Effector memory CD8-positive, alpha-beta T cell (primary cell): ENCODE results near the gene BCAM.
"Not testable (repeated sequence)": the region's sequence is repeated elsewhere in the genome, so short reads cannot be mapped to it uniquely, and the experiment has no call there.

Source experiments
- ATAC-seq: fragments of 150-1000 bp; cut with Tn5 transposase; replicated peaks from 2 replicates; pipeline ENCODE4 v1.10.0; 2021; ENCODE audit warnings: mild to moderate bottlenecking, moderate library complexity
- DNase-seq, 3 experiments: peaks; one replicate each; pipeline ENCODE4 v3.0.0; 2021
- H3K27ac Mint-ChIP-seq, 2 donors: one replicate each; pipeline ENCODE4 v1.8.0; 2022; ENCODE audit warnings: mild to moderate bottlenecking in 2 of 2, mixed read lengths in 2 of 2, moderate library complexity in 2 of 2
- H3K27me3 Mint-ChIP-seq, 2 donors: one replicate each; pipeline ENCODE4 v1.8.0; 2022; ENCODE audit warnings: mixed read lengths in 2 of 2
- H3K36me3 Mint-ChIP-seq: one replicate; pipeline ENCODE4 v1.8.0; 2022; ENCODE audit warnings: mild to moderate bottlenecking, moderate library complexity, mixed read lengths; ENCODE audit not compliant: insufficient read depth
- H3K4me1 Mint-ChIP-seq, 2 donors: one replicate each; pipeline ENCODE4 v1.8.0; 2022; ENCODE audit warnings: low read depth in 2 of 2, mixed read lengths in 2 of 2
- H3K4me3 Mint-ChIP-seq, 2 donors: one replicate each; pipeline ENCODE4 v1.8.0; 2022; ENCODE audit warnings: mild to moderate bottlenecking in 2 of 2, mixed read lengths in 2 of 2, moderate library complexity in 2 of 2
- H3K9me3 Mint-ChIP-seq, 2 donors: one replicate each; pipeline ENCODE4 v1.8.0; 2022; ENCODE audit warnings: mixed read lengths in 2 of 2

Gene BCAM

DNA sequence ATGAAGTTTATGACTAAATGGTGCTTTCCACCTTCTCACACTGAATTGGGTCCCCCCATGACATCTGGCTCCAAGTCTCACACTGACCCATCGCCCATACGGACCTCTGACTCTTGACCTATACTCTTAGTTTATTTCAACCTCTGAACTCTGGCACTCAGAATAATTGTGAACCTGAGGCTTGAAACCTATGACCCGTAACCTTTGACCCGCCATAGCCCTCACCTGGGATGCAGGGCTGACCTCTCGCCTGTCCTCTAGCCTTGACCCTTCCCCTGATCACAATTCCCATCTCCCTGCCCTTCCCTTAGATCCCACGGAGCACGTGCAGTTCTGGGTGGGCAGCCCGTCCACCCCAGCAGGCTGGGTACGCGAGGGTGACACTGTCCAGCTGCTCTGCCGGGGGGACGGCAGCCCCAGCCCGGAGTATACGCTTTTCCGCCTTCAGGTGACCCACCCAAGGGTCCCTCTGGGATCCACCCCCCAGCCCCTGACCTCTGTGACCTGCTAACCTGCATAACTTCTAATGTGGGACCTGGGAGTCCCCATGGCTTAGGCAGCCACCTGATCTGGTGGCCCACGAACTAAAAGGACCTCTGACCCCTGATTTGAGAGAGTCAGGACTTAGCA lies 5.1 kb downstream of the BCAM start:
- Mint-ChIP-seq H3K27me3 (peaks cover 26 to 38% of the 10 kb centered on the region in 2 donors), H3K27ac (no peak overlapping the region), H3K4me3 (no peak overlapping the region), H3K9me3 (no peaks in the 10 kb centered on the region), H3K36me3 (no peaks in the 10 kb centered on the region), H3K4me1 (no peaks in the 10 kb centered on the region)
- ATAC-seq (no peak), DNase-seq (no peak)

- Mint-ChIP-seq H3K4me3 (no peak overlapping the region), H3K36me3 (no peaks in the 10 kb centered on the region), H3K9me3 (no peaks in the 10 kb centered on the region), H3K27me3 (peaks cover 22 to 38% of the 10 kb centered on the region in 2 donors), H3K27ac (no peak overlapping the region), H3K4me1 (no peaks in the 10 kb centered on the region)
- ATAC-seq (no peak), DNase-seq (no peak)
Observed at GRCh38 chr19:44814517-44814916, 5.6 kb downstream of the BCAM start.

DNA sequence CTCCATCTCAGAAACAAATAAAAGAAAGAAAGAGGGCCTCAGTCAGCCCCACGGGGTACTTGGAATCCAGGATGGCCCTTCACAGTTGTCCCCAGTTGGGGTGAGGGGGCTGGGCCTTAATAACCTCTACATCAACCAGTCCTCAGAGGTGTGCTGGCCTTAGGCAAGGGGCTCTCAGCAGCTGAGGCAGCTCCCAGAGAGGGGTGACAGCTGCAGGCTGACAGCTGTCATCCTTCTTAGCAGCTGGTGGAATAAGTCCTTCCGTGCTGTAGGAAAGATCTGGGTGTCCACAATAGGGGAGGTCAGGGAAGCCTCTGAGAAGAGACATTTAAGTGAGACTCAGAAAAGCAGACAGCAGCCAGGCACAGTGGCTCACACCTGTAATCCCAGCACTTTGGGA lies 7.4 kb downstream of the BCAM start:
- ATAC-seq, result no peak
- H3K36me3 Mint-ChIP-seq, result no peaks in the 10 kb centered on the region
- H3K4me3 Mint-ChIP-seq, result no peak overlapping the region
- H3K27me3 Mint-ChIP-seq, result peaks cover 14 to 32% of the 10 kb centered on the region in 2 donors
- H3K9me3 Mint-ChIP-seq, result no peaks in the 10 kb centered on the region
- DNase-seq, result no peak
- no peaks in the 10 kb centered on the region for H3K4me1 Mint-ChIP-seq
- H3K27ac Mint-ChIP-seq, result no peak overlapping the region

- Mint-ChIP-seq H3K4me1 (no peaks in the 10 kb centered on the region), H3K9me3 (no peaks in the 10 kb centered on the region), H3K4me3 (no peak overlapping the region), H3K27ac (no peak overlapping the region), H3K27me3 (peaks cover 7 to 36% of the 10 kb centered on the region in 2 donors), H3K36me3 (no peaks in the 10 kb centered on the region)
- DNase-seq, result no peak
- ATAC-seq, result no peak
Observed at GRCh38 chr19:44817725-44818465, 9.0 kb downstream of the BCAM start.

GRCh38 chr19:44818466-44819031 lies 9.6 kb downstream of the BCAM start:
- no peaks in the 10 kb centered on the region for H3K4me1 Mint-ChIP-seq
- H3K4me3 Mint-ChIP-seq, result no peak overlapping the region
- H3K27me3 Mint-ChIP-seq, result peaks cover 7 to 38% of the 10 kb centered on the region in 2 donors
- no peaks in the 10 kb centered on the region for H3K36me3 Mint-ChIP-seq
- DNase-seq (no peak), ATAC-seq (no peak)
- H3K9me3 Mint-ChIP-seq, result no peaks in the 10 kb centered on the region
- no peak overlapping the region for H3K27ac Mint-ChIP-seq

- H3K4me1 Mint-ChIP-seq, result no peaks in the 10 kb centered on the region
- H3K27ac Mint-ChIP-seq, result no peak overlapping the region
- DNase-seq (no peak), ATAC-seq (no peak)
- no peaks in the 10 kb centered on the region for H3K9me3 Mint-ChIP-seq
- no peak overlapping the region for H3K4me3 Mint-ChIP-seq
- no peaks in the 10 kb centered on the region for H3K36me3 Mint-ChIP-seq
- peaks cover 7 to 38% of the 10 kb centered on the region in 2 donors for H3K27me3 Mint-ChIP-seq
Observed at GRCh38 chr19:44819246-44819832, 10.4 kb downstream of the BCAM start.

DNA sequence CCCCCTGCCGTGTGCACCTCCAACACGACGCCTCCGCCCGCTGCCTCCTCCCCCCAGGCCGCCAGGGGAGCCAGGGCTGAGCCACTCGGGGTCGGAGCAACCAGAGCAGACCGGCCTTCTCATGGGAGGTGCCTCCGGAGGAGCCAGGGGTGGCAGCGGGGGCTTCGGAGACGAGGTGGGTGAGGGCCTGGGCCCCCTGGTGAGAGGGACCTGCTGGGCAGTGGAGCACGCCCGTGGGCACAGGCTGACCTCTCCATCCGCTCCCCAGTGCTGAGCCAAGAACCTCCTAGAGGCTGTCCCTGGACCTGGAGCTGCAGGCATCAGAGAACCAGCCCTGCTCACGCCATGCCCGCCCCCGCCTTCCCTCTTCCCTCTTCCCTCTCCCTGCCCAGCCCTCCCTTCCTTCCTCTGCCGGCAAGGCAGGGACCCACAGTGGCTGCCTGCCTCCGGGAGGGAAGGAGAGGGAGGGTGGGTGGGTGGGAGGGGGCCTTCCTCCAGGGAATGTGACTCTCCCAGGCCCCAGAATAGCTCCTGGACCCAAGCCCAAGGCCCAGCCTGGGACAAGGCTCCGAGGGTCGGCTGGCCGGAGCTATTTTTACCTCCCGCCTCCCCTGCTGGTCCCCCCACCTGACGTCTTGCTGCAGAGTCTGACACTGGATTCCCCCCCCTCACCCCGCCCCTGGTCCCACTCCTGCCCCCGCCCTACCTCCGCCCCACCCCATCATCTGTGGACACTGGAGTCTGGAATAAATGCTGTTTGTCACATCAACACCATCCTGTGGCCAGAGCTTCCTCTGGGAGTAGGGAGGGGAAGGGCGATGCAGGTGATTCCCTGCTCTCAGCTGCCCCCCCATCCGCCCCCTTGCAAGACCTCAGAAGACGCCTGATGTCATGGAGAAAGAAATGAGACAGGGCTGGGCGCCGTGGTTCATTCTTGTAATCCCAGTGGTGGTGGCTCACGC lies 12.0 kb downstream of the BCAM start:
- Mint-ChIP-seq H3K4me1 (no peaks in the 10 kb centered on the region), H3K27me3 (peaks cover 12 to 49% of the 10 kb centered on the region in 2 donors), H3K9me3 (no peaks in the 10 kb centered on the region), H3K4me3 (no peak overlapping the region), H3K36me3 (no peaks in the 10 kb centered on the region), H3K27ac (no peak overlapping the region)
- DNase-seq (no peak), ATAC-seq (no peak)

GRCh38 chr19:44822177-44822576 lies 13.3 kb downstream of the BCAM start:
- peaks cover 16 to 50% of the 10 kb centered on the region in 2 donors for H3K27me3 Mint-ChIP-seq
- no peak overlapping the region for H3K4me3 Mint-ChIP-seq
- H3K9me3 Mint-ChIP-seq, result no peaks in the 10 kb centered on the region
- H3K27ac Mint-ChIP-seq, result no peak overlapping the region
- ATAC-seq (no peak), DNase-seq (no peak)
- no peaks in the 10 kb centered on the region for H3K4me1 Mint-ChIP-seq
- no peaks in the 10 kb centered on the region for H3K36me3 Mint-ChIP-seq

DNA sequence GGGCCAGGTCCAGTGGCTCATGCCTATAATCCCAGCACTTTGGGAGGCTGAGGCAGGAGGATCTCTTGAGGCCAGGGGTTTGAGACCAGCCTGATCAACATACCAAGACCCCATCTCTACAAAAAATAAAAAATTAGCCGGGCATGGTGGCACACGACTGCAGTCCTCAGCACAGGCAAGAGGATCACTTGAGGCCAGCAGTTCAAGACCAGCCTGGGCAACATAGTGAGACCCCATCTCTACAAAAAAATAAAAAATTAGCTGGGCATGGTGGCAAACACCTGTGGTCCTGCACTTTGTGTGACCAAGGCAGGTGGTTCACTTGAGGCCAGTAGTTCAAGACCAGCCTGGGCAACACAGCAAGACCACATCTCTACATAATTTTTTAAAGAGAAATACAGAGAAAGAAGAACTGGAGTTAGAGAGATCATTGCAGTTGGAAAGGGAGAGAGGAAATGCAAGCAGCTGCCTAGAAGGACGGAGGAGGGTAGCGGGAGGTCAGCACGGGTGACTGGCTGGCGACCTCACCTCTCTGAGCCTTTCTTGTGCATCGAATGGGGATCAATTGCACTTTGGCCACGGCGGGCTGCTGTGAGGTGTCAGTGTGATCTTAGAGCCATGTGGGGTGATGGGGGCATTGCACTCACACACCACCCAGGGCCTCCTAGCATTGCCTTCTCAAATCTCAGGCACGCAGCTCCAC lies 13.9 kb downstream of the BCAM start:
- Mint-ChIP-seq H3K9me3 (no peaks in the 10 kb centered on the region), H3K27me3 (peaks cover 19 to 50% of the 10 kb centered on the region in 2 donors), H3K27ac (no peak overlapping the region), H3K4me3 (no peak overlapping the region), H3K36me3 (no peaks in the 10 kb centered on the region), H3K4me1 (no peaks in the 10 kb centered on the region)
- no peak for DNase-seq
- ATAC-seq, result no peak

GRCh38 chr19:44823373-44823698 lies 14.4 kb downstream of the BCAM start:
- H3K4me3 Mint-ChIP-seq, result no peak overlapping the region
- H3K27ac Mint-ChIP-seq, result no peak overlapping the region
- H3K36me3 Mint-ChIP-seq, result no peaks in the 10 kb centered on the region
- no peaks in the 10 kb centered on the region for H3K9me3 Mint-ChIP-seq
- no peak for ATAC-seq
- DNase-seq, result no peak
- no peaks in the 10 kb centered on the region for H3K4me1 Mint-ChIP-seq
- peaks cover 19 to 50% of the 10 kb centered on the region in 2 donors for H3K27me3 Mint-ChIP-seq

GRCh38 chr19:44824761-44825160 lies 15.9 kb downstream of the BCAM start:
- Mint-ChIP-seq H3K4me3 (no peak overlapping the region), H3K36me3 (no peaks in the 10 kb centered on the region), H3K4me1 (no peaks in the 10 kb centered on the region), H3K9me3 (no peaks in the 10 kb centered on the region), H3K27ac (no peak overlapping the region), H3K27me3 (peaks cover 23 to 38% of the 10 kb centered on the region in 2 donors)
- DNase-seq, result no peak
- ATAC-seq, result no peak

DNA sequence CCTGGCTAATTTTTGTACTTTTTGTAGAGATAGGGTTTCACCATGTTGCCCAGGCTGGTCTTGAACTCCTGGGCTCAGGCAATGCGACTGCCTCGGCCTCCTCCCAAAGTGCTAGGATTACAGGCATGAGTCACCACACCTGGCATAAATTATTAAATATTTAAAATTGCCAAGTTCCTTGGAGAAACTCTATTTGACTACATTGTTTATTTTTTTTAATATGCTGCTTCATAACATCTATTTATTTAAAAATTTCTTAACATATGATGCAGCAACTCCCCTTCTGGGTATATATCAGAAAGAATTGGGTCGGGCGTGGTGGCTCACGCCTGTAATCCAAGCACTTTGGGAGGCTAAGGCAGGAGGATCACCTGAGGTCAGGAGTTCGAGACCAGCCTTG lies 24.0 kb downstream of the BCAM start:
- H3K4me1 Mint-ChIP-seq, H3K36me3 Mint-ChIP-seq, H3K27ac Mint-ChIP-seq, DNase-seq, H3K4me3 Mint-ChIP-seq, H3K9me3 Mint-ChIP-seq, ATAC-seq: not testable (repeated sequence)
- H3K27me3 Mint-ChIP-seq, result peaks cover 24 to 32% of the 10 kb centered on the region in 2 donors

DNA sequence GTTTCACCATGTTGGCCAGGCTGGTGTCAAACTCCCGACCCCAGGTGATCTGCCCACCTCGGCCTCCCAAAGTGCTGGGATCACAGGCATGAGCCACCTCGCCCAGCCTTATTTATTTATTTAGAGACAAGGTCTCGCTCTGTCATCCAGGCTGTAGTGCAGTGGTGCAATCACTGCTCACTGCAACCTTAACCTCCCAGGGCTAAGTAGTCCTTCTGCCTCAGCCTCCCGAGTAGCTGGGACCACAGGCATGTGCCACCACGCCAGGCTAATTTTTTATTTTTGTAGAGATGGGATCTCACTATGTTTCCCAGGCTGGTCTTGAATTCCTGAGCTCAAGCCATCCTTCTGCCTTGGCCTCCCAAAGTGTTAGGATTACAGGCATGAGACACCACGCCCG lies 25.5 kb downstream of the BCAM start:
- H3K4me3 Mint-ChIP-seq, result not testable (repeated sequence)

More for the DNA sequence above, 25.5 kb downstream of the BCAM start:
- not testable (repeated sequence) for H3K36me3 Mint-ChIP-seq, H3K9me3 Mint-ChIP-seq, H3K27ac Mint-ChIP-seq, ATAC-seq, H3K4me1 Mint-ChIP-seq, DNase-seq
- H3K27me3 Mint-ChIP-seq, result peaks cover 24 to 37% of the 10 kb centered on the region in 2 donors
